Activated CD4-positive, alpha-beta T cell treated with anti-CD3 and anti-CD28 coated beads for 24 hours (primary cell): ENCODE results near the gene LRRC49.
"Not testable (repeated sequence)": the region's sequence is repeated elsewhere in the genome, so short reads cannot be mapped to it uniquely, and the experiment has no call there.

Experiments used
- DNase-seq, 2 donors: peaks; one replicate each; pipeline ENCODE4 v3.0.0-alpha.2; 2020; ENCODE audit warnings: low read depth in 2 of 2

Gene LRRC49

DNA sequence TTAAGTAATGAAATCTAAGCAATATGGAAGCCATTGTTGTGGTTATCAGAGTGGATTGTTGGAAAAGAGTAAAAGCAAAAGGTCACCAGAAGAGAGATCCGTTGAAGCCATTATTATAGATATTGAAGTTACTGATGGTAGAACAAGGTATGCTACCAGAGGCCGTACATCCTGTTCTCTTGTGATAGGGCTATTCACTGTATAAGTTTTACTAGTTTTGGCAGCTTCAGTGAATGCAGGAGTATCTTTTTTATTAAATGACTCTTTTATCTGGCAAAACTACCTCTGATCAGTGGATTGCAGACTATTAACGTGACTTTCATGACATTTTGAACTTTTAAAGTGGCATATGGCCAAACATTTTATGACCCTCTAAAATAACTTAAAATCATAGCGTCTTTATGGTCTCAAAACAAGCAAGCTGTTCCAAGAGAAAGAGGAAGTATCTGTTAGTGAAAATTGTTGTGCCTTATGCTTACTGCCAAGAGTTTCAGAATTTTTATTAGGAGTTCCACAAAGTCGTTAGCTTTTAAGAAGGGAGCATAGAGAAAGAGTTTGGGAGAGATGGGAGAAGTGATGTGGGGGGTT lies 102.9 kb downstream of the LRRC49 start:
- DNase-seq, result no peak

DNA sequence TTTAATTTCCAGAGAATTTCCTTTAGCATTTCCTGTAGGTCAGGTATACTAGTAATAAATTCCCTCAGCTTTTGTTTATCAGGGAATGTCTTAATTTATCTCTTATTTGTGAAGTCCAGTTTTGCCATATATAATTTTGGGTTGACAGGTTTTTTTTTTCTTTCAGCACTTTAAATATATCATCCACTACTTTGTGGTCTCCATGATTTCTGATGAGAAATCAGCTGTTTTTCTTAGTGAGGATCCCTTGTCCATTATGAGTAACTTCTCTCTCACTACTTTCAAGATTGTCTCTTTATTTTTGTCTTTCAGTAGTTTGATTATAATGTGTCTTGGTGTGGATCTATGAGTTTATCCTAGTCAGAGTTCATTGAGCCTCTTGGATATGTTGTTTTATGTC lies 105.7 kb downstream of the LRRC49 start:
- no peak for DNase-seq

DNA sequence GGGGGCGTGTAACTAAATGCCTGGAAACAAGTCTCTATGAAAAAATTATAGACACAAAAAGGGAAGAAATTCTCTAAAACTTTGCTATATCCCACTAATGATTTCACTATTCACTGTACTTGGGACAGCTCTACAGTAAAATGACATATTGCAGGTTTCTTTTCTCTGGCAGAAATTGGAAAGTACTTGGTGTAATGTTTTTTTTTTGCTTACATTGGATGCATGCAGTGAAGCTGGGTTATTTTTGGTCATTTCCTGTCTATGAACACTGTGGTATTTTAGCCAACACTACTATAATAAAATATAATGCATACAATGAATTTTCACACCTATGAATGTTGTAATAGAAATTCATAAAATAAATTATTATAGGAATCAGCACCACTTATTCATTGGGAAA lies 109.7 kb downstream of the LRRC49 start:
- DNase-seq, result no peak

DNA sequence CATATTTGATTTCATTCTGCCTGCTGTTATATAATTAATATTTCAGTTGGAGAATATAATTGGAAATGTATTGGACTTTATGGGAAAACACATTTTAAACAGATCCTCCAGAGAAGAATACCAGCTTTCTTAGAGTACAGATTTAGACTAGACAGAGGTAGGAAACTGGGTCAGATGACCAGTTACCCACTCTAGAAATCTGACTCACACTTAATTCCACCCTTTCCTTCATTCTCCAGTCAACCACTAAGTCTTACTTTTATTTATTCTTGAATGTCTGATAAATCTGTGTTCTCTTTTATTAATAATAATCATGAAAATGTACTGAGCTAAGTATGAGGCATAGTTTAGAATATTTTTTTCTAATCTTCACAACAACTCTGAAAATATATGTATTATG lies 110.7 kb downstream of the LRRC49 start:
- DNase-seq, result no peak

DNA sequence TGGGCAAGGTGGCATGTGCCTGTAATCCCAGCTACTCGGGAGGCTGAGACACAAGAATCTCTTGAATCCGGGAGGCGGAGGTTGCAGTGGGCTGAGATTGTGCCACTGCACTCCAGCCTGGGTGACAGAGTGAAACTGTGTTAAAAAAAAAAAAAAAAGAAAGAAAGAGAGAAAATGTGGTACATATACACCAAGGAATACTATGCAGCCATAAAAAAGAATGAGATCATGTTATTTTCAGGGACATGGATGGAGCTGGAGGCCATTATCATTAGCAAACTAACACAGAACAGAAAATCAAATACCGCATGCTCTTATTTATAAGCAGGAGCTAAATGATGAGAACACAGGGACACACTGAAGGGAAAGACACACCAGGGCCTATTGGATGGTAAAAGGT lies 111.9 kb downstream of the LRRC49 start:
- DNase-seq, result not testable (repeated sequence)

DNA sequence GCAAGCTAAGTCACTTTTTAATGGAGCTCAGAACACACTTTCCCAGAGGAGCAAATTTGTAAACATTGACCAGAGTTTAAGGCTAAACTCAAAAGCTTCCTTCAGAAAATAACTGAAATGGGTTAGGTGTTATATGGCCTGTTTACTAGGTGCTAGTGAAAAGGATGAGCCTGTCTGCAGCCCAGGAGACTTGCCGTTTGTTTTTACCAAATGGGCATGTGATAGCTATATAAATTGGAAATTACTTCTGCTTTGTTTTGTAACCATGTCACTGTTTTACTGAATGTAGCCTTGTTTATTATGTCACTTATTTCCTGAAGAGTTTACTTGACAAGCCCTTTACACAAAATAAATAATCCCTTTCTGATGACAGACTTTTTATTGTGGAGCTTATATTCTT lies 113.3 kb downstream of the LRRC49 start:
- DNase-seq, result no peak

DNA sequence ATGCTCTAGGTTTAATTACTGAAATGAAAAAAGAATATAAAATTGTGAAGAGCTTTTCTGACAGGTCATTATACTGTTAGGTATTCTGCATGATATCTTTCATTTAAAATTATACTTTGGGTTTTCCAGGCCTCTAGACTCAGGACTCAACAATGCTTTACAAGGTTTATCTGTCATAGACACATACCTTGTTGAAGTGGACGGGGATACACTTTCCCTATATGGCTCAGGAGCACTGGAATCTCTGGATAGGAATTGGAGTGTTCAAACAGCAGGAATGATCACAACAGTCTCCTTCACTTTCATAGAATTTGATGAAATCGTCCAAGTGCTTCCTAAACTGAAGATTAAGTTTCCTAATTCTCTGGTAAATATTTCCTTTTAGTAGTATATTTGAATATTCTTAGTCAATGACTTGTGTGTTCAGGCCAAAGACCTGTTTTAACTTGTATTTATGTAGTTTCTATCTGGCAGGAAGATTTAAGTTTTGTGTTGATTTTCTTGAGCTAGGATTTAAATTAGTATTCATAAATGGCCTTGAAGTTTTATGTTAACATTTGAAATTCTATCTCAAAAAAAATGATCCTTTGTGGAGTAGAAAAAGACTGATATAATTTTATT lies 115.7 kb downstream of the LRRC49 start:
- DNase-seq, result no peak

DNA sequence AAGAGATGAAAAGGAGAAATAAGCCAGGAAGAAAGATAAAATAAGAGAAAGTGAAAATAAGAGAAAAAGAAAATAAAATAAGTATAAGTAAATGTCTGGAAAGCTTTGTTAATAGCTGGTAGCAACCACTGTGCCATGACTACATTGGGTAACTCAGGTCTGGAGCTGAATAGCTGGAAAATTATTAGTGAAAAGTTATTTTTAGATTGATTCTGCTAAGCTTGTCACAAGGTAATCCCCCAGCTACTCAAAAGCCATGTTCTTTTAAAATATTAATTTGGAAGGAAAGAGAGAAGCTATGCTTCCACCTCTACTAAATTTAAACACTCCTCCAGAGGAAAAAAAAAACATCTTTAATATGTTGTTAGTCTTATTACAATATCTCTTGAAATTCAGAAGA lies 117.8 kb downstream of the LRRC49 start:
- DNase-seq, result no peak

DNA sequence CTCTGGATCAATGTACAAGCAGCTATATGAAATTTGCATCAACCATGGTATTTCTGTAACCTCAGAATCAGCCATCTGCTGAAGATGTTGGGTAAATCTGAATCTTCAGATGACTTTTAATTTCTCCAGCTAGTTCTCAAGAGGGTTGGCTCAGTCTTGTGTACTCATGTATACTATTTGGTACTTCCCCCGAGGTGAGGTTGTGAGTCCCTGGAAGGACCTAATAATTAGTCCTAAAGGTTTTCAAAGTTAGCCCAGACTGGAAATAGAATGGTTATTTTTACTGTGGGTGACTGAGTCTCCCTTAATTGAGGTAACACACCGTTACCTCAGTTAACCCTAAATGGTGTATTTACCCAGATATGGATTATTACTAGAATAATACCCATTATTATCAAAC lies 118.4 kb downstream of the LRRC49 start:
- DNase-seq, result no peak

DNA sequence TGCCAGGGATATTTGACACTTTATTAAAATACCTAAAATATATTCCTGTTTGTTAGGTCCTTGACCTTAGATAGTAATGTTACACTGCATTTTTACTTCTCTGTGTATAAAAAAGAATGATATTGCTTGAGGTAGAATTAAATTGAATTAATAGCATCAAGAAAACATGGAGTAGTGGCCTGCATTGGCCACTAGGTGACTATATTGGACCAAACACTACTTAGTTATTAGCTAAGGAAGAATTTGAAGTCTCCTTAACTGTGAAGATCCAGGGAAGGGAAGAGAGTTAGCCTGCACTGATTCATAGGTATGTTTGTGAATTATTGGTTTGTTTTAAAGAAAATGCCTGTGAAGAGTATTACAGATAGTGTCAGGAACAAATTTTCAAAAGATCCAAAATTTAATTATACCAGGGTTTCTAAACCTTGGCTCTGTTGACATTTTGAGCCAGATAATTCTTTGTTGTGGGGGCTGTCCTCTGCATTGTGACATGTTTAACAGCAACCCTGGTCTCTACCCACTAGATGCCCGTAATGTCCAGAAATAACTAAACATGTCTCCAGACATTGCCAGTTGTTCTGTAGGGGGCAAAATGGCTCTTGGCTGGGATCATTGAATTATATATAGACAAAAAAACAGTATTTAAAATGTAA lies 119.0 kb downstream of the LRRC49 start:
- no peak for DNase-seq

DNA sequence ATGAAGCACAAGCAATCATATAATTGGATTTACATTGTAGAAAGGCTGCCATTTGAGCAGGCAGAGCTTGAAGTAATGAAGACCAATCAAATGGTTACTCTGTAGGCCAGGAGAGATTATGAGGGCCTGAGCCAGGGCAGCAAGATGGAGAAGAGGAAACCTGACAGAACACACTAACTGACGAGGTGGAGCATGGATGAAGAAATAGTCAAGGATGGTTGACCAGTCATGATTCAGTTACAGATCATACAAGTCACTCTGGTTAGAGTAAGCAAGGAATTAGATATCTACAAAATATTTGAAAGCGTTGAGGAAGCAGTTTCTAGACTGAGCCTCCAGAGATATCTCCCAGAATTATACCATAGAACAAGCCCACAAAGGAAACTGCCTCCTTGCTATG lies 120.8 kb downstream of the LRRC49 start:
- DNase-seq, result no peak

DNA sequence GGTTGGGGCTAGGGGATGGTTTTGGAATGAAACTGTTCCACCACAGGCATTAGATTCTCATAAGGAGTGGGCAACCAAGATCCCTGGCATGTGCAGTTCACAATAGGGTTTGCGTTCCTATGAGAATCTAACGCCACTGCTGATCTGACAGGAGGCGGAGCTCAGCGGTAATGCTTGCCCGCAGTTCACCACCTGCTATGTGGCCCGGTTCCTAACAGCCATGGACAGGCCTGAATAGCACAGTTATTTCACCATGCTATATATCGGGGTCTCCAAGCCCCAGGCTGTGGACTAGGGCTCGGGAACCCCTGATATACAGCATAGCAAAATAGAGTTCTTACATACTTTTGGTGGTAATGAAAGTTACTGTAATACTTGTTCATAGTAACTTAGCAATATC lies 122.7 kb downstream of the LRRC49 start:
- DNase-seq, result no peak

DNA sequence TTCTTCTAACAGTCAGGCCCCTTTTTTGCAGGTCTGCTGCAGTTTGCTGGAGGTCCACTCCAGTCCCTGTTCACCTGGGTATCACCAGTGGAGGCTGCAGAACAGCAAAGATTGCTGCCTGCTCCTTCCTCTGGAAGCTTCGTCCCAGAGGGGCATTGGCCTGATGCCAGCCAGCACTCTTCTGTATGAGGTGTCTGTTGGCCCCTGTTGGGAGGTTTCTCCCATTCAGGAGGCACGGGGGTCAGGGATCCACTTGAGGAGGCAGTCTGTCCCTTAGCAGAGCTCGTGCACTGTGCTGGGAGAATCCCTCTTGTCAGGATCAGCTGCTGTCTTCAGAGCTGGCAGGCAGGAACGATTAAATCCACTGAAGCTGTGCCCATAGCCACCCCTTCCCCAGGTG lies 138.6 kb downstream of the LRRC49 start:
- not testable (repeated sequence) for DNase-seq

DNA sequence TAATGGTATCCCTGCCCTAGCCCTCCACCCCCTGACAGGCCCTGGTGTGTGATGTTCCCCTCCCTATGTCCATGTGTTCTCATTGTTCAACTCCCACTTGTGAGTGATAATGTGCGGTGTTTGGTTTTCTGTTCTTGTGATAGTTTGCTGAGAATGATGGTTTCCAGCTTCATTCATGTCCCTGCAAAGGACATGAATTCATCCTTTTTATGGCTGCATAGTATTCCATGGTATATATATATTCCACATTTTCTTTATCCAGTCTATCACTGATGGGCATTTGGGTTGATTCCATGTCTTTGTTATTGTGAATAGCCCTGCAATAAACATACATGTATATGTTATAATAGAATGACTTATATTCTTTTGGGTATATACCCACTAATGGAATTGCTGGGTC lies 142.9 kb downstream of the LRRC49 start:
- not testable (repeated sequence) for DNase-seq

DNA sequence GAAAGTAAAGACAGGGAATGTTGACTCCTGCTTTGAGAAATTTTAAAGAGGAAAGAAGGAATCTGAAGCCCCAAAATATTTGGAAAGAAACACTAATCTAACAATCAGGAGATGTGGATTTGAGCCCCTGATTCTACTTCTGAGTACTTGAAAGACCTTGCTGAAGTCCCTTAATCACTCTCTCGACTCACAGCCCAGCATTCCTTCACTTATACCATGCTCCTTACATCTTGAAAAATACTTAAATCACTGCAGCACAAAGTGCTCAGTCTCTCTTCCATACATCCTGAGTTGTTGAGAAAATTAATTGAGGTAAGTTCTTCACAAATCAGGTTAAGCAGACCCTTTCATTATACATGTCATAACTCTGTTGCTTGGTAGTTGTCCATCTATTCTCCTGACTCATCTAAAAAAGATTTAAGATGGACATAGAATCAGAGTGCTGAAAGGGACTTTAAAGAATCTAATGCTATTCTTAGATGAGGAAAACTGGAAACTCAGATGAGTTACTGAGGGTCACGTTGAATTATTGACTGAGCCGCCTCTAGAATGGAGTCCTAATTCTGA lies 149.8 kb downstream of the LRRC49 start:
- DNase-seq, result no peak

DNA sequence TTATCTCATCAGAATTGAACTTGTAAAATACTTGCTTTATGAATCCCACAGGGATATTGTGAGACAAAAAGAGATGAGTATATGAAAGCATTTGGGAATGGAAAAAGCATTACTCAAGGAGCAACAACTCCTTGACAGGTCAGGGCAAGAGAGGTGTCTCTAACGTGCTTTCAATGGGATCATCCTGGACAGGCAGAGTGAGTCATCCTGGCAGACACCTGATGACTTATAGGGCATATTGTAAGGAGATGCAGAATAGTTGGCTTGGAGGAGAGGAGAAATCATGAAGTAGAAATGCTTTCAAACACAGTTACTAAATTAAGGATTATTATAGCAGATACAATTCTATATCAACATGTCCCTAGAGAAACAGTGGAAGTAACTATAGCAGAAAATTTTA lies 150.7 kb downstream of the LRRC49 start:
- no peak for DNase-seq

DNA sequence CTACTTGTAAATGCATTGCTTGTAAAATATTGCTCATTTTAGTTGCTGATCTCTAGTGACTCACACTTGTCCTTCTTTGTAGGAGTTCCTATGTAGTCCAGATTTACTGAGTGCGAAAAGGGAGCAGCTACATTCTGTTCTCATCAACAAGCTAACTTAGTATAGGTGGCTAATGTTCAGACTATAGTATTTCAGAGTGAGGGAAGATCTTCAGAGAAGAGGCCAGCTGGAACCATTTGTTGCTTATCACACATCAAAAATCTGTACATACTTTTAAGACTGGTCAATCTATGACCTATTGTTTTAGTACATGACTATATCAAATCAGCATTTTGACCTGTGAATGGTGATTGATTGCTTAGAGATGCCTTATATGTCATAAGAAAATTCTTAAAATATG lies 151.4 kb downstream of the LRRC49 start:
- DNase-seq, result no peak

DNA sequence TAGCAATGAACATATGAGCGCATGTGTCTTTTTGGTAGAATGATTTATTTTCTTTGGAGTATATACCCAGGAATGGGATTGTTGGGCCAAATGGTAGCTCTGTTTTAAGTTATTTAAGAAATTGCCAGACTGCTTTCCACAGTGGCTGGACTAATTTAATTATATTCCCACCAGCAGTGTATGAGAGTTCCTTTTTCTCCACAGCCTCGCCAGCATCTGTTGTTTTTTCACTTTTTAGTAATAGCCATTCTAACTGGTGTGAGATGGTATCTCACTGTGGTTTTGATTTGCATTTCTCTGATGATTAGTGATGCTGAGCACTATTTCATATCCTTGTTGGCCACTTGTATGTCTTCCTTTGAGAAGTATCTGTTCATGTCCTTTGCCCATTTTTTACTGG lies 153.5 kb downstream of the LRRC49 start:
- not testable (repeated sequence) for DNase-seq

DNA sequence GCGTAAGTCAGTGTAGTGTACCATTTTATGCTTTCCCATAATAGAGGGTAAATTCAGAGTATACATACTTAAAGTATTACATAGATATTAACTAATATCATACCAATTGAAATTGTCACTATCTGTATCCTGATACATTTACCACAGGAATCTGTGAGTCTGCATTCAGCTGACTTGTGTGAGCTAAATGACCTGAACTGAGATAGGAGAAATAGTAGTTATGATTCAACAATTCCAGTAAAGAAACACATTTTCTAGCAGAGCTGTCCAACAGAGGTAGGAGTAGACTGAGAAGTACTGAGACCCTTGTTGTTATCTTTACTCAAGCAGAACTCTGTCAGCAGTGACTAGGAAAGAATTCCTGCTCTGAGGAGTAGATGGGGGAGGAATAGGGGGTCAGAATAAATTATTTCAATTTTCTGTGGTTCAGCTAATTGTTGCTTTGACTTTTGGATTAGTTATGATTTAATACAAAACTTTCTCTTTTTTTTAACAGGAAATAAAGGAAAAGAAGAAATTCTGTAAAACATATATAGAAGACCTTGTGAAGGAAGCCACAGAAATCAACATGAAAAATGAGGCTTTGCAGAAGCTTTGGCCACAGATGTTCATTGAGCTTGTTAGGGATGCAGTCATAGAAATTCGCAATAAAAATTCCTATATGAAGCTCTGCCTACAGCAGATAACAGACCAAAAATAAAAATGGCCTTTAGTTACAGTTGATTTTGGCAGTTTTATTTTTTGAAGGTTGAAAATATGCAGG lies 156.5 kb downstream of the LRRC49 start:
- DNase-seq, result no peak

DNA sequence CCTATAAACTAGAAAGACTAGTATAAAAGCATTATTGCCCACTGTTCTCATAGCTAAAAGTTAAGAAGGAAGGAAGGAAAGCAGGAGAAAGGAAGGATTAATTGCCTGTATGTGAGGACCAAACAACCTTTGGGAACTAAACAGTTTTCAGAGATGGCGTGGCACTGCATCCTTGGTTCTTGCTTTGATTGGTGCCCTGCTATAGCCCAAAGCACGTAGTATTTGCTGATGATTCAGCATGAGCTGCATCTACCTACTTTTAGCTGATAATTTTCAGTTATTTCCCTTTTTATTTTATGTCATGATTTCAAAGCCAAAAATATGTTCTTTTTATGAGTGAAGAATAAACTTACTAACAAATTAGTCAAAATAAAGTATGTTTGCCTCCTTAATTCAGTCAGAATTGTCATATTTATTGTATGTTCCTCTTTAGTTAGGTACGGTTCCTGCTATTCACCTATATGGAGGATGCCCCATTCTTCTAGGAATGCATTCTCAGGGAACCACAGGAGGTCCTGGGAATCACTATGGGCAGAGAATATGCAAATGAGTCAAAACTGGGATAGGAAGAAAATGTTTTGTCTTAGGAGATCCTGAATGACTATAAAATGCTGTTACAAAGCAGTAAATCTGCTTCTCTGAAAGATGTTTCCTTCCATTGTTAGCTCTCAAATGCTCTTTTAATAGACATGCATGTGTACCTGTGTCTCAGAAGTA lies 157.2 kb downstream of the LRRC49 start:
- no peak for DNase-seq

DNA sequence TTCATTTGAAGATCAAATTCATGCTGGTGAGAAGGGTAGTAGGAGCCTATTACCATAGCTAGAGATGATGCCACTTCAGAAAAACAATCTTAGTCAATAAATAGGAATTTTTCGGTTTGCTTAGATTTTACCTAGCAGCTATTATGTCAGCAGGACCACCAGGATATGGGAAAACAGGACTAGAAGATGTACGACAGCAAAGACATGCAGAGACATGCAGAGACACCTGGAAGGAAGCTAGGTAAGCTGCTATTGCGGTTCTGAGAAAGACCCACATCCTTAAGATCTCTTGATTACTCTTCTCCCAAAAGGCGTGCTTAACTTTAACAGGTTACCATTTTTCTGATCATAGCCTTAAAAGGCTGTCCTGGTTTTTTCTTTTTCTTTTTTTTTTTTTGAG lies 157.8 kb downstream of the LRRC49 start:
- DNase-seq, result no peak

DNA sequence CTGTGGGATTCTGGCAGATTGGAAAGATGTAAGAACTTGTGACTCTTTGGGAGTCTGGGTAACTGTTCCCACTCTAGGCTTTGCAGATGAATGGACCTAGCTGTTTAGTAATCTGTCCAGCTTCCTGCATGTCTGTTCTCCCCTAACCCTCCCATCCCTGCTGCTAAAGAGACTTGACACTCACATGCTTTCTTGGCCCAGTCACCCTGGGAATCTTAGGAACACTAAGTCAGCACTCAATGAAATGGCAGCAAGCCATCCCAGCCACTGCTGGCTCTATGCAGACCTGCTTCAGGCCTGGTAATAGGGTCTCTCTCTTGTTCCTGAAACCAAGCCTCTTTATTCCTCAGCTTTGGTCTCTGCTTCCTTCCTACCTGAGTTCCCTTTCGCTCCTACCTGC lies 158.9 kb downstream of the LRRC49 start:
- no peak for DNase-seq
